CD4-positive, alpha-beta T cell treated with Interleukin-17A for 4 hours (primary cell): ENCODE measurements around the gene RPTOR.

Experiments used
- DNase-seq: peaks from one replicate; pipeline ENCODE4 v3.0.0-alpha.2; 2020; ENCODE audit warnings: mixed read lengths

The RPTOR gene

DNA sequence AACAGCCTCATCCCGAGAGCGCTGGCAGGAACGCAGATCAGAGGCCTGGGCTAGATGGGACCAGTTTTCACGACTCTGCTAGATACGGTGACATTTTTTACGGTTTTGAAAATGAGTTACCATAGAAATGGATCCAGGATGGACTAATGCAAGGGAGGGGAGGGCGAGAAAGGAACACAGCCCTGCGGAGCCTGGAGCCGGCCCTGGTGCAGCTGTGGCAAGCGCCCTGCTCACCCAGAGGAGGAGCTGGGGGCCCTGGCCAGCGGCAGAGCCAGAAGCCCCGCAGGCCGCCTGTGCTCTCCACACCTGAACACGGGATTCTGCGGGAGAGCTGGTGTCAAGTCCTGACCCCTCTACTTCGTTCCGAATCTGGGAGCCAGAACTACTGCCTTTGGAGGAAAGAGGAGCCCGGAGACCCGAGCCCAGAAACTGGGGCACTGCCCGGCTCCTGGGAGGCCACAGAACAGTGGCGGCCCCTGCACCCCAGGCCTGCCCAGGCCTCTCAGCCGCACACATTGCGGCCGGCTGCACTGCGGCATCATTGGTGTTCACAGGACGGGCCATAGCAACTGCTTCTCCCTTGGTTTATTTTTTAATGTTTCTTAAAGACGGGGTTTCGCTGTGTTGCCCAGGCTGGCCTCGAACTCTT is 358.4 kb downstream of the RPTOR start:
- DNase-seq, result no peak

DNA sequence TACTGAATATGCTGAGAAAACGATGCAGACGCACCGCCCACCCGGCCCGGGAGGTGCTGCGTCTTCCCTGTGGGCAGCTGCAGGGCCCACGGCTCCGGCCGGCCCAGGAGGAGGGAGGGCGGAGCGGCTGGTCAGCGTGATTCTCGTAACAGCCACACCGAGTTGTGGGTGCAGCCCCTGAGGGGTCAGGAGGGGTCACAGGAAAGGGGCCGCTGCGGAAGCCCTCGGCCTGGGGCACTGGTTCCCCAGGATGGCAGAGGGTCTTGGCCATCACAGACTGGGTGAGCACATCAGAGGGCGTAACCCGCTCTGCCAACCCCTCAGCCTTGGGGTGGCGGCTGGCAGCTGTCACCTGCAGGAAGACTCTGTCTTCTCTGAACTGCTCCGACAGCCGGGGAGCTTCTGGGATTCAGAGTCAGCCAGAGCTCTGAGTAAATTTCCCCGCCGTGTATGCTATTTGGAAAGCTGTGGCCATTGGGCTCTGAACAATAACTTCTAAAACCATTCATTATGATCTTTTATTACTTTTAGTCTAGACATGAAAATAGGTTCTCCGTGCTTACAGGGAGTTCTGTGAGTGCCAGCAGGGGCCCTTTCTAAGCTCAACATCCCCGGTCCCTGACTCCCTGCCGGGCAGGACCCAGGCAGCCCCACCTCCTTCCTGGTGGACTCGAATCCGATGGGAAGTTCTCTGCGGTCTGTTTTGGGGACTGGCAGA is 359.6 kb downstream of the RPTOR start:
- DNase-seq, result no peak

DNA sequence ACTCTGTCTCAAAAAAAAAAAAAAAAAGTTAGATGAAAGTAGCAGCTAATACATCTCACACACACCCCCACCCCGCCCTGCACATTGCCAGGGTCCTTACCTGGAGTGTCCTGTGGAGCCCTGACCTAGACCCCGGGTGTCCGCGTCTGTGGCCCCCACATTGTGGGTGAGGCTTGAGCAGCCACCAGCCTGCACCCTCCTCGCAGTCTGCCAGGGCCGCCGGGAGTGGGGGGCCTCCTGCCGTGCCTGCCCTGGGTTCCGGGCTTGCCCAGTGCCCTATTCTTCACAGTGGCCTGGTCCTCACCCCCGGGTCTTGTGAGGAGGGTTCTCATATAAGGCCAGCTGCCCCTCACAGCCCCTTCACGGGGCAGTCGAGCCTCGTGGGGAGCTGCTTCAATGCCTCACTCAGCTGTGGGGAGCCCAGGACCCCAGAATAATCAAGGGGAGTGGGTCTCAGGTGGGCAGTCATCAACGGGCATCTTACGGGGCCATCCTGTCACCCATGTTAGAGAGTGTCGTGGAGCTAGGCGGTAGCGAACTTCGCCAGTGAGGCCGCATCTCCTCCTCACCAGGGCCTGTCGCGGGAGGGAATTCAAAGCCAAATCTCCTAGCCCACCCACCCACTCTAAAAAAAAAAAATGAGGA is 361.1 kb downstream of the RPTOR start:
- no peak for DNase-seq

DNA sequence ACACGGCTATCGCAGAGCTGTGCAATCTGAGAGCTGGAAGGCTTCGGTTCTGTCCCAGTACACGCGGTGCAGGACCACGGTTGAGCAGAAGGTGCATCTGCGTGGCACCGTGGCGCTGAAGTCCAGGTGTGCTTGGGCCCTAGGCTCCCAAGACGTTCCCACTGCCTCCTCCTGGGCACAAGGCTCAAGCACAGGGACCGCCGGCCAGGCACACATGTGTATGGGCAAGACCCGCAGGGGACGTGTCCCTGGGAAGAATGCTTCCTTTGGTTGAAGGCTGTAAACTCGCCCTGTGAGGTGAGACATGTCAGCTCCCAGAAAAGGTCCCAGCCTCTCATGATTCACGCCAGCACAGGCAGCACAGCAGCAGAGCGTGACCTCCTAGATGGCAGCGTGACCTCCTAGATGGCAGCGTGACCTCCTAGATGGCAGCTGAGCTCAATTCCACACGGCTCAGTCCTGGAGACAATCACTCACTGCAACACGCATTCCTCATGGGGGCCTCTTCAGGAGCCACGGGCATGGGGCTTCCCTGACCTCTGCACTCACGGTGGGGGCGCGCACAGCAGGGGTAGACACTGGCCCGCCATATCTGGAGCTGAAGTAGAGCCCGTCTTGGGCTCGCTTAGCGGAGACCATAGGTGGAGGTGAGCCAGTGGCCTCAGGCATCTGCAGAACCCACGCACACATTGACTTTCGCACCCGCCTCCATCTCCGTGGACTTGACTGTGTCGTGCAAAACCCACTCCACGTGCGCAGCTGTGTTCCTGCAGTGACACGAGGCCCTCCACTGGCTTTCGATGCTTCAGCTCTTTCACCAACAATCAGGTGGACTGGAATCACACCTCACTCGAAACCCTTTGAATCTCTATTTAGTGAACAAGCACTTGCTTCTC is 362.0 kb downstream of the RPTOR start:
- DNase-seq, result no peak

DNA sequence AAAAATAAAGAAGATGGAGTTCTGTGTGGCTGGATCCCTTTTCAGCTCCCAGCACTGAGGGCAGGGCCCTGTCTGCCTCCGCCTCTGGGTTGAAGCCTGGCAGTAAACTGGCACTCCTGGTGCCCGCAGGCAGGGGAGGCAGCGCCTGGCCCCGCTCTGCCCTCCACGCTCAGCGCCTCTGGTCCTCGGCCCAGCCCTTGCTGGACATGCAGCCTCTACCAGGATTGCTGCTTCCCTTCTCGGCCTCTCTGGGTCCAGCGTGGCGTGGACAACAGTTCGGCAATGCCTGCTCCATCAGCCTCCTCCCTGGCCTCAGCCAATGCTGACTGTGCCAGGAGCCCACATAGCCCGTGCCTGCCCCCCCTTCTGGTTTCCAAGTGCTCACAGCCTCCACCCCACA is 362.6 kb downstream of the RPTOR start:
- no peak for DNase-seq

DNA sequence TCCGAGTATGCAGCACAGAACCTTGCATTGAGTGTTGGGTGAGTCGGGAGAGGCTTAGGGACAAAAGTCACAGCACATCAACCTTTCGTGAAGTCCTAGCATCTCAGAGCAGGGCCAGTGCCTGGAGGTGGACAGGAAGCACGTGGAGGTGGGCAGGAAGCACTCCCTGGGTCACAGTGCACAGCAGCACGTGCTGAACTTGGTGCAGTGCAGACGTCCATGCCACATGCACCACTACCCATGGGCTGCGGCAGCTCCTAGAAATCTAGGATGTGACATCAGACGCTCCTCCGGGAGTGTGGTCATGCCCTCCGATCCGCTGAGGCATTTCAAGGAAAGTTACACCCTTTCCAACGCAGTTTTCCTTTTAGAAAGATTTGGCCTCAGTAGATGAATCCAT is 363.6 kb downstream of the RPTOR start:
- no peak for DNase-seq

DNA sequence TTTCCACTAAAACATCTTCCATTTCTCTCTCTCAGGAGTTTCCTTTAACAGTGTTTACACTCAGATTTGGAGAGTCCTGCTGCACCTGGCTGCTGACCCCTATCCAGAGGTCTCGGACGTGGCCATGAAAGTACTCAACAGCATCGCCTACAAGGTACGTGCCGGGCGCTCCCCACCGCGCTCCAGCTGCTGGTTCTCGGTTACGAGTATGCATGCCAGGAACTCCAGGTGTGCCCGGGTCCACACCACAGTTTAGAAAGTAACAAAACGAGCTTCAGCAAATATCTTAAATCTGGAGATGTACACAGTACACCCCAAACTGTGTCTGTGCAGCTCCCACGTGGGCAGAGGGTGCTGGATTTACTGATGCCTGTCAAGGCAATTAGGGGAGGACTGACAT is 364.1 kb downstream of the RPTOR start:
- no peak for DNase-seq

DNA sequence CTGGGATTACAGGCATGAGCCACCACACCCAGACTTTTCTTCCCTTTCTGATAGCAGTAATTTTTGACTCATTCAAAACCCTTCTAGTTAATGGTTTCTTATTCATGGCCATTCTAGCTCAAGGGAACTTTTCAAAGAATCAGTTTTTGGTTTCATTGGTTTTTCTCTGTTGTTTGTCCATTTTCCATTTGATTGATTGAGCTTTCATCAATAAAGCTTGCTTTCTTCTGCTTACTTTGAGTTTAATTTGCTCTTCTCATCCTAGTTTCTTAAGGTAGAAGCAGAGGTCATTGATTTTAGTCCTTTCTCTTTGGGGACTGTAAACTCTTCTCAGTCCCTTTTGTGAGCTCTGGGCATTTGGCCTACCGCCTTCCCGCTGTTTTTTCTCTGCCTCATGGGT is 365.0 kb downstream of the RPTOR start:
- DNase-seq, result no peak

DNA sequence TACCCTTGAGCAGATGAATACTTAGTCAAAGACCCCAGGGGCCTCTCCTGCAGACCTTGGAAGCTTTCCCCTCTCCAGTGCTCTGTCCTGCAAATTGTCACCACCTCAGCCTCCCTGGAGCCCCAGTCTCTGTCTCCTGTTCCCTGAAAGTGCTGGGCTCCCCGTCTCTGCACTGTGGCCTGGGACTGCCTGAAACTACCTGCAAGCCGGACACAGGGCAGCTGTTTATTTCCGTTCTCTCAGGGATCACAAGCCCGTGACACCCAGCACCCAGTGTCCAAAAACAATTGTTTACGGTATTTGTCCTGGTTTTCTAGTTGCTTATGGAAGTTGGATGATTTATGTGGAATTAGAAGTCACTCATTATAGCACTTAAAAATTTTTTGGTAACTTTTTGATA is 365.4 kb downstream of the RPTOR start:
- no peak for DNase-seq

DNA sequence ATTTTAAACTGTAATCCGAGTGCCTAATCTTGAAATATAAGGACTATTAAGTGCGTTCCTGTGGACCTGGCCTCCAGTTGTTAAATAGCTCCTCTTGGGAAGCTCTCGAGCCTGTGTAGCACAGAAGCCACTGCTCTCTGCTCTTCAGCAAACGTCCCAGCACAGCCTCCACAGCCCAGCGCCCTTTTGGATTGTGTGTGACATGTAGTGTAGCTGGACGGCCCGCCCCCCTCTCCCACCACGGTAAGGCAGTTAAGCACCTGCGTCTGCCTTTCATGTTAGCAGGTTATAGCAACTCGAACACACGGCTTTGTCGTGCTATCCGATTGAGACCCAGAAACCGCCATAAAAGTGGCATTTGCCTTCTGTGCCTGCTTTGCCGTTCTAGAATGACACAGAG is 367.8 kb downstream of the RPTOR start:
- no peak for DNase-seq

DNA sequence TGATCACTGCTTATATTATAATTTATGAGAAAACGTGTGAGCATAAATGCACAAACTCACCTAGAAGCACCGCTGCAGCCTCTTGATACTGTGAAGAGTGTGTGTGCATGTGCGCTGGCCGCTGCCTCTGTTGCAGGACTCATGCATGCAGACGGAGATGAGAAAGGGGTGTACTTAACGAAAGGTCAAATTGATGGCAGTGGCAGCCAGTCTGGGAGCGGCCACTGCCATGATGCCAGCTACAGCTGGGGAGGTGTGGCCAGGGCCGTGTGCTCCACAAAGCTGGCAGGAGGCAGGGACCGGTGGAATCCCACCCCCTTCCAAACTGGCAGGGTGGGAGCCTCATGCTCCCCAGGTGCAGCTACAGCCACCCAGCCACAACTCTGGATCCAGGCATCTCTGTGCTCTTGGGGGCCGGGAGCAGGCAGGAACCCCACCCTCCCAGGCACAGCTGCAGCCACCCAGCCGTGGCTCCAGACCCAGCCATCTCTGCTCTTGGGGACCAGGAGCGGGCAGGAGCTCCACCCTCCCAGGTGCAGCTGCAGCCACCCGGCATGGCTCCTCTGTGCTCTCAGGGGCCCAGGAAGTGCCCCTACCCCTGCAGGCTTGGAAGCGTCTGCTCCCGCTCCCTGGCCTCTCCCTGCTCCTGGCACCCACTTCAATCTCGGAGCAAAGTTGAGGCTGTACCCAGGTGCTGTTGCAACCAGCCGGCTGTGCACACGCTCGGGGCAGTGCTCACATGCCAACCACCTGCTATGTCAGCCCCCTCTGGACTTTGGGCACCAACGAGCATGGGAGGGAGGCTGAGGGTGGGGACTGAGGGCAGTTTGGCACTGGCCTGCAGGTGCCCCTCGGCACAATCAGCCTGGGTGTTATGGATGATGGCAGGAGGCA is 369.5 kb downstream of the RPTOR start:
- no peak for DNase-seq

DNA sequence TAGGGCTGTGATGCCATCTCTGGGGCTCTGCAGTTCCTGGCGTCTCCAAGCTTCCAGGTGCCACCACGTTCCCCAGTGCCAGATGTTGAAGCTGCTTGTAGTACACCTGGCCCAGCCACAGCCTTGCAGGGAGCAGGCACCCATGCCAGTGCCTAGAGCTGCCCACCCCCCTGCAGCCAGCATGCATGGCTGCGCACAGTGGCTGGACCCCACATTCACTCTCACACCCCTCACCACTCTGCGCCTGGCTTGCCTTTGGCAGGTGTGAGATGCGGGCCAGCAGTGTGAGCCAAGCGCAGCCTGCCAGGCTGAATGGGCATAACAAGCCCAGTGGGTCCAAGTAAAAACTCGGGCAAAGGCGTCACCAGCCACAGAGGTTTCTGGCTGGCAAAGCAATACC is 371.6 kb downstream of the RPTOR start:
- no peak for DNase-seq

DNA sequence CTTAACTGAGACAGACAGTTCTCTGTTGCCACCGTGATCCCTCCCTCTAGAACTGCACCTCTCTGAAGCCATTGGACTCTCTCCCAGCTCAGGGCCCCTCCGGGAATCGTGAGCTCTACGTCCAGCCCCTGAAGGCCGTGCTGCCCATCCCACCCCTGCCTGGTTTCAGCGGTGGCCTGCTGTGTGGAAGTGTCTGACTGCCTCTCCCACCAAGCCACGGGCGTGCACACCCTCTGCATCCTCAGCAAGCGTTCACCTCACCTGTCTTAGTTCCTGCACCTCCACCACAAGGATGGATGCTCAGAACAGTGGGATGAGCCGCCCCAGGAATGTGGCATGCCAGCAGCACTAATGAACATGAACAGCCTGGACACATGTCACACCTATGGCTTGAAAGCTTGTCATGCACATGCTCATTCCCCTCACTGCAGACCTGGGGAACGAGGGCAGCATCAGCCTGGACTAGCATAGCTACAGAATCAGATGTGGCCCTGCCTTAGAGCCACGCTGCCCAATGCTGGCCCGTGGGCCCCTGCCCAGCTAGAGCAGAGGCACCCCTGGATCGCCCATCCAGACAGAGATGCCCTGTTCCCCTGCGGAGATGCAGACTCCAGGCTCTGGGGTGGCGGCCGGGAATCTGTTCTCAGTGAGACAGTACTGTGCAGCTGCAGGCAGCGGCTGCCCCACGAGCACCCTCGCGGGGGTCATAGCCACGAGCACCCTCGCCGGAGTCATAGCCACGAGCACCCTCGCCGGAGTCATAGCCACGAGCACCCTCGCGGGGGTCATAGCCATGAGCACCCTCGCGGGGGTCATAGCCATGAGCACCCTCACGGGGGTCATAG is 373.3 kb downstream of the RPTOR start:
- DNase-seq, result no peak

DNA sequence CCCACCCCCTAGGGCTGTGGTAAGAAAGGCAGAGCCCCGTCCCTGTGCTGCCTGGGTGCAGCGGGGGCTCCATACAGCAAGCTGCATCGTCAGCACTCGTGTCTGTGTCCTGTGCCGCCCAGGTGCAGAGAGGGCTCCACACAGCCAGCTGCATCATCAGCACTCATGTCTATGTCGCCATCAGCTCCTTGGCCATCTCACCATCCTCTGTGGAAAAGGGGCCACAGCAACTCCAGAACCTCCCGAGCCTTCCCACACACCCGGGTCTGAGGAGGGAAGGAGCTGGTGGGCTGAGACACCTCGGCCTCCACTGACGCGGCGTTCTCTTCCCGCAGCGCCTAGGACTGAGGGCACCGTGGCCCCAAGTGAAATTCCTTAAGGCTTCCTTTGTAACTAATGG is 374.1 kb downstream of the RPTOR start:
- DNase-seq, result no peak

DNA sequence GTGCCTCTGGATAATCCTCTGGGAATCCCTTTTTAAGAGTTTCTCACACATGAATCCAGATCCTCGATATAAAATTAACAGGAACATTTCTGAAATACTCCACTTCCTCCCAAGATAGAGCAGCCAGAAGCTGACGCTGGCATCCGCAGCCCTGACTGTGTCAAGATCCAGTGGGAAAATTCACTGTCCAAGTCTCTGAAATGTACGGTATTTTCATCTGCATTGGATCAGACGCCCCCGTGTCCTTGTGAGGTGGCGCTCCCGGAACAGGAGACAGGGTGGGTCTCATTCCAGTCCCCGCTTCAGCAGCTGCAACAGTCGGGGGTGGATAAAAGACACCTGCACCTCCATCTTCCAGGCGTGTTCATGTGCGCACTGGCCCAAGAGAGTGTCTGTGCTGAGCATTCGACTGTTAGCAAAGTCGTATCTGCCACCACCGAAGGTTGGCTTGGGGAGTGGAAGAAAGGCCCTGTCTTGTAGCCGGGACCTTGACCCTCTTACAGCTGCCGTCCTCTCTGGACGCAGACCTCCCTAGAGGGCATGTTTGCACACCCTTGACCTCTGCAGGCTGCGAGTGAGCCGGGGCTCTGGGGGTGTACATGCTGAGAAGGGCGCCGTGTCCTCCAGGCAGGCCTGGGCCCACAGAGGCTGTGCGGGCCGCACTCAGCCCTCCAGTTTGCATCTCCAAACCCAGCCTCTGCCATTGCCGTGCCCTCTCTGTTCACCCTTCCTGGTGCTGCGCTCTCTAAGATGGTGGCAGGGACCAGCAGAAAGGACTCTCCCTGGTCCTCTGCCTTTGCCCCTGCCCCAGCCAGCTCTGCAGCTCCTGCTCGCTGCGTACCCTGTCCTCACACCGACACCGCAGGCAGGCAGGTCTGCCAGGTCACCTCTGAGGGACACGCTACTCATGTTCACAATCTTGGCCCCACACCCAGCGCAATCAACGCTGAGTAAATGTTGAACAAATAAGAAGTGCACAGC is 375.0 kb downstream of the RPTOR start:
- no peak for DNase-seq

DNA sequence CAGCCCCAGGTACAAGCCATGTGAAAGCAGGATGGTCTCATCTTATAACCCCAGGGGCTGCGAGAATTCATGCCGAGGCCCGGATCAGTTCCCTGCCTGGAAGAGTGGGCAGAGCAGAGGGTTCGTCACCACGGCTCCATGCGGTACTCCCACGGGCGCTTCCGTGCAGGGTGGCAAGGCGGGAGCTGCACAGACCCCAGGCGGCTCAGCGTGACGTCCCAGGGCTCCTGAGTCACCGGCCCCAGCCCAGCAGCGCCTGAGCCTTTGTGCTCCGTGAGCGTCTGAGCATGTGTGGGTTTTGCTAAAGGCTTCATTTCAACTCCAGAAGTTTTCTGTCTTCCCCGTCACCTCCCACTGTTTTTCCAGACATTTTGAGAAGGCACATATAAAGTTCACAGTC is 375.8 kb downstream of the RPTOR start:
- no peak for DNase-seq

DNA sequence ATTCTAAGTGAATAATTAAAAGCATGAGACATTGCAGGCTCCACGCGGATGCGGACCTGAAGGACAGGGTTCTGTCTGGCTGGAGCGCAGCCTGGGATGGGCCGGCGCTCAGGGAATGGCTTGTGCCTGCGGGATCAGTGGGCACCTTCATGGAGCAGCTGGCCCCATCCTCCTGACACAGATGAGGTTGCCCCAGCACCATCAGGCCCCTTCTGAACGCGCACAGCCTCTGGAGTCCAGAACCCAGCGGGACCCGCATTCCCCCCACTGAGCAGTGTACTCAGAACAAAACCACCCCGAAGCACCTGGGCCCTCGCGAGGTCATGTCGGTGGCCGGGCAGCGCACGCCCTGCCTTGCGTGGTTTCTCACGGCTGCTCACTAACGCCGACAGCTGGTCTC is 376.5 kb downstream of the RPTOR start:
- no peak for DNase-seq

DNA sequence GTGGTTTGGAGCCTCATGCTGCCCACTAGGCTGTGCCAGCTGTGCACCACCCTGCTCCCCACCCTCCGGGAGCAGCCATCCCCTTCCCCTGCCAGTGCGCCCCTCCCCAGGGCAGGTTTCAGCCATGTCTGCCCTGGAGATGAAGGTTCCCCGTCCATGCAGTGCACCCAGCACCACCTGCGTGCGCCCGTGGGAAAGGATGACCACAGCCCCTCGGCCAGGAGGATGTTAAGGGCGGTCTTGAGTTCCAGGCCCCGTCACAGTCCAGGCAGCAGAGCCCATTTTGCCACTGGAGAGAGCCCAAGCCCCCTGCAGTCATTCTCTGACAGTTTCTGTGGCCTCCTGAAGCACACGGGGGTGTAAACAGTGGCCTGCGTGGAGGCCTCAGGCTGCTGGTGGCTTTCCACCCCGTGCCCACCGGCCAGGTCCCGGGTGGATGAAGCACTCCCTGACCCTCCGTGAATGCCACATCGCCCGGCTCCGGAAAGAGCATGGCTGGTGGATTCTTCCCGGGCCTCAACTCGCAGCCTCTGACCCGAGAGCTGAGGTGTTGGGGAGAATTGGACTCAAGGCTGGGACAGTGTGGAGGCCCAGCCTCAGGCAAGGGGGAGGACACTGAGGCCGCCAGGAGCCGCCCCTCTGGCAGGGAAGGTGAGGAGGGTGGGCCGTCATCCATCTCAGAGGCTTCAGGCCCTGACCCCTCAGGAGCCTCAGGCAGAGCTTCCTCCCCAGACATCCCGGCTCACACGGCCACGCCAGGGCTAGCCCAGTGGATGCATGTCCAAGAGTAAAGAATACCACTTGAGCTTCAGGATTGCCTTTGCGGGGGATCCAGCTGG is 377.3 kb downstream of the RPTOR start:
- no peak for DNase-seq

DNA sequence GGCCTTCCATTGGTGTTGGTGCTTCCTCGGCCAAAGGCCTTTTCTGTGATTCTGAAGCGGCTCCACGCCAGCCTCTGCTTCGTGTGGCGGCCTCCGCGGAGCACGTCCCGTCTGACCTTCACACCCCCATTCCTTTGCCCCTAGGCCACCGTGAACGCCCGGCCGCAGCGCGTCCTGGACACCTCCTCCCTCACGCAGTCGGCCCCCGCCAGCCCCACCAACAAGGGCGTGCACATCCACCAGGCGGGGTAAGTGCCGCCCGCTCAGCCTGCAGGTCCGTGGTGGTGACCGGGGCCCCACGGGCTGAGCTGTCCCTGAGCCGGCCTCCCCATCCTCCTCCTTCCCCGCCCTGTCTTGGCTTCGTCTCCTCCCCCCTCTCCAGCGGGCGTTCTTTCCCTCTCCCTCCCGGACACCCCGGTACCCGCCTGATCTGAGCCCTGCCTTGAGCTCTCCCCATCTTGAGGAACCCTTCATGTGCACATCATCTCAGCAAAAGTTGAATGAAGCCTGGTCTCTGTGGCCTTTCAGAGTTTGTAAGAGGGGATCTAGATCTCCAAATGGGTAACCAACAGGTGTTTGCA is 378.0 kb downstream of the RPTOR start:
- DNase-seq, result no peak
